ENCODE results near the gene ZWILCH.

The ZWILCH gene

DNA sequence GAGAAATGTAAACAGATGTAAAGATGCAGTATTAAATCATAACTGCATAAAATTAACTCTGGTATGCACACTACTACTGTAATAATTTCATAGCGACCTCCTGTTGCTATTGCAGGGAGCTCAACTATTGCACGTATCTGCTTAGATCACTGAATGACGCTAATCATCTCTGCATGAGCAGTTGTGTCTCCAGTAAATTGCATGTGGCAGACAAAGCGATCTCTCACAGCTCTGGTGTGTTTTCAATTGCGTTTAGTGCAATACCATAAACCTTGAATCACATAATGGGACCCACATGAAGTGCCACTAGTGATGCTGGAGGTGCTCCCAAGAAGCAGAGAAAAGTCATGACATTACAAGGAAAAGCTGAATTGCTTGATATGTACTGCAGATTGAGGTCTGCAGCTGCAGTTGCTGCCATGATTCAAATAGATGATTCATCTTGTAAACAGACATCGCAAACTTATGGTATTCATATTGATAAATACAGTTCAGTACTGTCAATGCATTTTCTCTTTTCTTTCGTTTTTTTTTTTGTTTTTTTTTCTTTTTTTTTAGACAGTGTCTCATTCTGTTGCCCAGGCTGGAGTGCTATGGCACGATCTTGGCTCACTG is 90.9 kb downstream of the ZWILCH start:
- Histone ChIP-seq H4K20me1 (ENCODE audit: insufficient read depth, low read length) (no peaks in the 10 kb centered on the region), H3K4me1 (ENCODE audit: low read length) (no peaks in the 10 kb centered on the region), H3K9me3 (replicated peaks; ENCODE audit: insufficient read depth, low read length) (no peaks in the 10 kb centered on the region), H3K9ac (ENCODE audit: low read length) (no peak overlapping the region), H3K27ac (ENCODE audit: low read length) (no peak overlapping the region), H3K27me3 (replicated peaks; ENCODE audit: insufficient read depth, low read length) (no peaks in the 10 kb centered on the region), H3K4me2 (ENCODE audit: low read depth, low read length) (no peak overlapping the region), H3K9me2 (replicated peaks; ENCODE audit: insufficient read depth, low read length) (no peaks in the 10 kb centered on the region), H2AFZ (ENCODE audit: low read length) (no peak overlapping the region), H3F3A (ENCODE audit: insufficient read depth, low read length) (no peaks in the 10 kb centered on the region), H3K36me3 (replicated peaks; ENCODE audit: insufficient read depth, low read length) (no peaks in the 10 kb centered on the region), H3K79me2 (ENCODE audit: low read length) (no peaks in the 10 kb centered on the region), H3K4me3 (ENCODE audit: low read length) (no peak overlapping the region)
- TF ChIP-seq, protein P1, sequence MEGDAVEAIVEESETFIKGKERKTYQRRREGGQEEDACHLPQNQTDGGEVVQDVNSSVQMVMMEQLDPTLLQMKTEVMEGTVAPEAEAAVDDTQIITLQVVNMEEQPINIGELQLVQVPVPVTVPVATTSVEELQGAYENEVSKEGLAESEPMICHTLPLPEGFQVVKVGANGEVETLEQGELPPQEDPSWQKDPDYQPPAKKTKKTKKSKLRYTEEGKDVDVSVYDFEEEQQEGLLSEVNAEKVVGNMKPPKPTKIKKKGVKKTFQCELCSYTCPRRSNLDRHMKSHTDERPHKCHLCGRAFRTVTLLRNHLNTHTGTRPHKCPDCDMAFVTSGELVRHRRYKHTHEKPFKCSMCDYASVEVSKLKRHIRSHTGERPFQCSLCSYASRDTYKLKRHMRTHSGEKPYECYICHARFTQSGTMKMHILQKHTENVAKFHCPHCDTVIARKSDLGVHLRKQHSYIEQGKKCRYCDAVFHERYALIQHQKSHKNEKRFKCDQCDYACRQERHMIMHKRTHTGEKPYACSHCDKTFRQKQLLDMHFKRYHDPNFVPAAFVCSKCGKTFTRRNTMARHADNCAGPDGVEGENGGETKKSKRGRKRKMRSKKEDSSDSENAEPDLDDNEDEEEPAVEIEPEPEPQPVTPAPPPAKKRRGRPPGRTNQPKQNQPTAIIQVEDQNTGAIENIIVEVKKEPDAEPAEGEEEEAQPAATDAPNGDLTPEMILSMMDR (IDR thresholded peaks at IDR 0.05; ENCODE audit: low read length) = no peak
- TF ChIP-seq EZH2phosphoT487 (IDR thresholded peaks at IDR 0.05; ENCODE audit: low read length) (no peak), EZH2 (optimal IDR thresholded peaks at IDR 0.05; ENCODE audit: low read depth, low read length) (no peak)
- DNase-seq = no peak

DNA sequence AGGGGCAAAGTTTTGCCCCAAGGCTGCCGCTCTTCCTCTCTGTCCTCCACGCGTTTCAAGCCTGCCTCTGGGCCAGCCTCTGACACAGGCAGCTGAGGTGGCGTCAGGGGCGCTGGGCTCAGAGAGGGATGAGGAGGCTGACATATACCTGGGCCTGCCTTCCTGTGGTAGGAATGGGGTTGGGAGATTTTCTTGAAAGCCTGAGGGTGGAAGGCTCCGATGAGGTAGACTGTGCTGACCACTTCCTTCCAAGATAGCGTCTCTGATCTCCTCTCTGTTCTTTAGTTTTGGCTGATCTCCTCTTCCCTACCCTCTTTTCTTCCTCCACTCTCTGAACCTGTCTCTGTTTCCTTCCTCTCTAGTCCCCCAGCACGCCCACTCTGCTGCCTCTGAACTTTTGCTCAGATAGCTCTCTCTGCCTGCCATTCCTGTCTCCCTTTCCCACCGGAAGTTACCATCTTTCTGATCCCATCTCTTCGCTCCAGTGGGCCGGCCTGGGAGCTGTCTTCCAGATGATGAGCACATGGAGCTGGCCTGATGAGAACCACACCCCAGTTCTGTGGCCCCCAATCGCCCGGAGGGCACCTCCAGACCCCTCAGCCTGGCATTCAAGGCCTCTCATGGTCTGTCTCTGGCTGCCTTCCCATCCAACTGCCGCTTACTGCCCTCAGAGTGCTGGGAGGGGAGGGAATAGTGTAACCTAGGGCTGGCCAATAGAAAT is 93.1 kb downstream of the ZWILCH start:
- no peaks in the 10 kb centered on the region for H3F3A ChIP-seq (ENCODE audit: insufficient read depth, low read length)

More for the DNA sequence above, 93.1 kb downstream of the ZWILCH start:
- Histone ChIP-seq H3K9ac (ENCODE audit: low read length) (no peak overlapping the region), H3K9me3 (replicated peaks; ENCODE audit: insufficient read depth, low read length) (no peaks in the 10 kb centered on the region), H2AFZ (ENCODE audit: low read length) (no peak overlapping the region), H3K4me1 (ENCODE audit: low read length) (no peaks in the 10 kb centered on the region), H3K4me3 (ENCODE audit: low read length) (no peak overlapping the region), H3K79me2 (ENCODE audit: low read length) (no peaks in the 10 kb centered on the region), H4K20me1 (ENCODE audit: insufficient read depth, low read length) (no peaks in the 10 kb centered on the region), H3K27me3 (replicated peaks; ENCODE audit: insufficient read depth, low read length) (no peaks in the 10 kb centered on the region), H3K9me2 (replicated peaks; ENCODE audit: insufficient read depth, low read length) (no peaks in the 10 kb centered on the region), H3K4me2 (ENCODE audit: low read depth, low read length) (no peak overlapping the region), H3K36me3 (replicated peaks; ENCODE audit: insufficient read depth, low read length) (no peaks in the 10 kb centered on the region), H3K27ac (ENCODE audit: low read length) (no peak overlapping the region)
- TF ChIP-seq EZH2 (optimal IDR thresholded peaks at IDR 0.05; ENCODE audit: low read depth, low read length) = no peak
- TF ChIP-seq, protein P1 (IDR thresholded peaks at IDR 0.05; ENCODE audit: low read length) = no peak
- no peak for TF ChIP-seq EZH2phosphoT487 (IDR thresholded peaks at IDR 0.05; ENCODE audit: low read length)
- no peak for DNase-seq
